Choroid plexus epithelial cell (primary cell): Measurements from ENCODE around the gene ARHGAP4.

Experiments
- DNase-seq: peaks from one replicate; pipeline ENCODE4 v3.0.0-alpha.2; 2010; ENCODE audit warnings: low read depth
- H3K4me3 ChIP-seq: 2 replicates; pipeline ENCODE4 v1.5.1; 2011; ENCODE audit warnings: low read depth, mild to moderate bottlenecking, control low read depth, low read length, moderate library complexity
- TF ChIP-seq, protein P1 (sequence below): conservative IDR thresholded peaks from 2 replicates; pipeline ENCODE4 v1.5.1; 2011; ENCODE audit warnings: low read depth, mild to moderate bottlenecking, control low read depth, inconsistent platforms, low read length, moderate library complexity

ARHGAP4 gene

DNA sequence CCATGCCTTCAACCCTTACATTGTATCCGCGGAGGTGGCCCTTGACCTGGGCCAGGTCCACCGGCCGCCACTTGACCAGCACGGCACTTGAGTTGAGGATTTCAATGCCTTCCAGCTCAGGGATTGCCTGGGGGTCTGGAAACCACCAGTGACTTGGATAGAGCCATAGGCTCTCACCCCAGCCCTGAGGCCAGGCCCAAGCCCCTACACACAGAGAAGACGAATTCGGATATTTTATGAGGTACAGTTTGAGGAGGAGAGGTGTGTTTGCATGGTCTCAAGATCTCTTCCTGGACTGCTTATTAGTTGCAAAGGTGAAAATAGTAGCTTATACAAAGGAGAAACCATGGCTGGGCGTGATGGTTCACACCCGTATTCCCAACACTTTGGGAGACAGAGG lies 60.4 kb downstream of the ARHGAP4 start:
- no peak for DNase-seq
- TF ChIP-seq, protein P1, sequence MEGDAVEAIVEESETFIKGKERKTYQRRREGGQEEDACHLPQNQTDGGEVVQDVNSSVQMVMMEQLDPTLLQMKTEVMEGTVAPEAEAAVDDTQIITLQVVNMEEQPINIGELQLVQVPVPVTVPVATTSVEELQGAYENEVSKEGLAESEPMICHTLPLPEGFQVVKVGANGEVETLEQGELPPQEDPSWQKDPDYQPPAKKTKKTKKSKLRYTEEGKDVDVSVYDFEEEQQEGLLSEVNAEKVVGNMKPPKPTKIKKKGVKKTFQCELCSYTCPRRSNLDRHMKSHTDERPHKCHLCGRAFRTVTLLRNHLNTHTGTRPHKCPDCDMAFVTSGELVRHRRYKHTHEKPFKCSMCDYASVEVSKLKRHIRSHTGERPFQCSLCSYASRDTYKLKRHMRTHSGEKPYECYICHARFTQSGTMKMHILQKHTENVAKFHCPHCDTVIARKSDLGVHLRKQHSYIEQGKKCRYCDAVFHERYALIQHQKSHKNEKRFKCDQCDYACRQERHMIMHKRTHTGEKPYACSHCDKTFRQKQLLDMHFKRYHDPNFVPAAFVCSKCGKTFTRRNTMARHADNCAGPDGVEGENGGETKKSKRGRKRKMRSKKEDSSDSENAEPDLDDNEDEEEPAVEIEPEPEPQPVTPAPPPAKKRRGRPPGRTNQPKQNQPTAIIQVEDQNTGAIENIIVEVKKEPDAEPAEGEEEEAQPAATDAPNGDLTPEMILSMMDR: no peak
- H3K4me3 ChIP-seq: no peak overlapping the region

DNA sequence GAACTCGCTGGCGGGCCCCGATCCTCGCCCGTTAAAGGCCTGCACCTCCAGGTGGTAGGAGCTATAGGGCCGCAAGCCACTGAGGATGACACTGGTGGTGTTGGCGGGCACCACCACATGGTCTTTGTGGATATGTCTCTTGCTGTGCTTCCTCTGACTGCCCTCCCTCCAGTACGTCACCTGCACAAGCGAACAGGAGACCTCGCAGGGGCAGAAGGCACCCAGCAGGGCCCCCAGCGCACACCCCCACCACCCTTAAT lies 60.8 kb downstream of the ARHGAP4 start:
- H3K4me3 ChIP-seq: no peak overlapping the region
- no peak for DNase-seq
- TF ChIP-seq, protein P1: no peak

DNA sequence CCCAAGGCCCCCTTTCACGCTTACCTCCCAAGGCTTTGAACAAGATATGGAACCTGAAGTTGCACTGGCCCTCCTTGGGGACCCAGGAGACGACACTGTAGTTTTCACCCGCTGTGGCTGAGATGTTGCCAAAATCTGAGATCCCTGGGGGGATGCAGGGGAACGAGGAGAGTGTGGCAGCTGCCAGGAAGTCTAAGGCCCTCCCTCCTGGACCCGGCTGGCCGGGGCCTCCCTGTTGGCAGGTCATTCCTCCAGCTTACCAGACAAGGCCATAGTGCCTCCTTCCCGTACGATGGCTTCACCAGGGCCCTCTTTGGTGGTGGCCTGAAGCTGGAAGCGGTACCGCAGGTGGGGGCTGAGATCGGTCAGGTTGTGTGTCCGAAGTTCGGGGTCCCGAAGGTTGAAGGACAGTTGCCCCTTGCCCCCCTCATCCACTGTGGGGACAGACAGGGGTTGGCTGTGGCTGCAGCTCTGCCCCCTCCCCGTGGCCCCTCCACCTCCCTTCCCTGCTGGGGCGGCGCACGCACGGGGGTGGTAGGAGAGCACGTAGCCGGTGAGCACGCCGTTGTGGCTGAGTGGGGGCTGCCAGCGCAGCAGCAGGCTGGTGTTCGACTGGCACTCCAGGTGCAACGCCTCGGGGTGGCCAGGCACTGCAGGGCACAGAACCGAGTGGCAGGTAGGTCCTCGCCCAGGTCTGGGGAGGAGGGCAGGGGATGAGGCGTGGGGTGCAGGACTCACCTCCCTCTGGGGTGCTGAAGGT lies 61.3 kb downstream of the ARHGAP4 start:
- no peak overlapping the region for H3K4me3 ChIP-seq
- TF ChIP-seq, protein P1: no peak
- no peak for DNase-seq

DNA sequence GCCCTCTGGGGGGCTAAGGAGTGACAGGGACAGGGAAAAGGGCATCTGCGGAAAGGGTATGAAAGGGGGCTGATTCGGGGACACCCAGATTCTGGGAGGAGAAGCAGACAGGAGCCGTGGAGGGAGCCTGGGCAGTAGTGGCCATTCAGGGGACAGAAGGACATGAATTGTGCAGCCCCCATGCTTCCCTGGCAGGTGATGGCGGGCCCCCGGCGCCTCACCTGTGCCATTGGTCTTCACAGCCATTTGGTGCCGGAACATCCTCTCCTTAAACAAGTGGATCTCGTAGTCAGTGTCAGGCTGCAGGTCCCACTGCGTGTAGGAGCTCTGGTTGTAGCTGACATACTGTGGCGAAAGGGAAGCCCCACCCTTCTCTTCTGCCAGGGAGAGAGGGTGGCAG lies 62.0 kb downstream of the ARHGAP4 start:
- DNase-seq: no peak
- TF ChIP-seq, protein P1: no peak
- no peak overlapping the region for H3K4me3 ChIP-seq

DNA sequence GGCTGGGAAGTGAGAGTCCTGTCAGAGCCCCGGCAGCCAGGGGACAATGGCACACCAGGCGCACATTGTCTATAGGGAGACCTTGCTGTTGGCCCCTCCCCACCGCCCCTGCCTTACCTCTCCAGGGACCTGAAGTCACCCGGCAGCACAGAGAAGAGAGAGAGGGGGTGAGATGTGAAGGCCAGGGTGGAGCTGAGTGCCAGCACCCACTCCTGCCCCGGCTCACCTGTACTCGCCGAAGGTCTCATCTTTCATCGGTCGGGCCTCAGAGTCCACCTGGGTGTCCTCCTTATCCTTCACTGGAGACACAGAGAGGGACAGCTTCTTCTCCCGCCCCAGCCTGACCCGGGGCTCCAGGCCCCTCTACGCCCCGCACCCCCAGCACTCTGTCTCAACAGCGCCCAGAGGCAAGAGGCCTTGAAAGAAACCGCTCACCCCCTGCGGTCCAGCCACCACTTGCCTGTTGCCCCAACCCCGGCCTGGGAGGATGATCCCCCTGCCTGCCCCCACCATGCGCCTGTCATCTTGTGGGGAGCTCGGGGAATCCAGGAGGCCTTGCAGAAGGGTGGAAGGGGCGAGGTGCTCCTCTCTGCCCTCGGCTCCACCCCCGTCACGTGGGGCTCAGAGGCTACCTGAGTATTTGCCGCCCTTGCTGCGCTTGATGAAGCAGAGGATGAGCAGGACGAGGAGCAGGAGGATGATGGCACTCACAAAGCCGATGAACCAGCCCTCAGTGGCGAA lies 62.6 kb downstream of the ARHGAP4 start:
- TF ChIP-seq, protein P1: no peak
- H3K4me3 ChIP-seq: no peak overlapping the region
- DNase-seq: no peak

DNA sequence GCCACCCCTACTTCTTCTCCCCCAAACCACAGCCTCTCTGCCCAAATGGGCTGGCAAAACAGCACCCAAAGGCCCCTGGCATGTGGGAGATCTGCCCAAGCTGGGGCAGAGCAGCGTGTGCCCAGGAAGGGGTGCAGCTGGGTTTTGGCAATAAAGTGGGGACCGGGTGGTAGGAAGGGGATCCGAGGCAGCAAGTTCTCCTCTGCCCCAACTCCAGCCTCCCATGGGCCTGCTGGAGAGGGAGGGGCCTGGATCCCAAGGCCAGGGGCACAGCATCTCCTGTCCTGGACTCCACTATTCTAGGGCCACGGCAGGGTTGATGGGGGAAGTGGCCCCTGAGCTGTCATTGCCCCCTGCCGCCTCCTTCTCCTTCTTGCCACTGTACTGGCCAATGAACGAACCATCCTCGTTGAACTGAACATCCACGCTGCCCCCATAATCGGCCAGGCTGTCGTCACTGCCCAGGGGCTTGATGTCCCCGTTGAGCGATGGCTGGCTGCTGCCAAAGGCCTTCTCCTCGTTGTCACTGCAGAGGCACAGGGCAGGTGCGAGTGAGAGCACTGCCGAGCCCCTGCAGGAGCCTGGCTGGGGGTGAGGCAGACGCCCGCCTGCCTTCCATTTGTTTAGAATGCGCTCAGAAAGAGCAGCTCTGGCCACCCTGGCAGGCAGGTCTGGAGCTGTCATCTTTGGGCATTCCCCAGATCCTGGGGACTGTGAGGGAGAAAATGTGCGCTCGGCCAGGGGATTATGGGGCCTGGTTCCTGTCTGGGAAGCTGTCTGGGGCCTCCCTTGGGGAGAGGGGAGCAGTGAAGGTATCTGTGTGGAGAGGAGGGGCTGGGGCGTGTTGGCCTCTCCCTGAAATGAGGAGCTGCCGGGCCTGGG lies 63.5 kb downstream of the ARHGAP4 start:
- no peak overlapping the region for H3K4me3 ChIP-seq
- TF ChIP-seq, protein P1: no peak
- no peak for DNase-seq
